DMS53 (cell line): ENCODE data around the gene C5orf58.

Source experiments
- DNase-seq: peaks from one replicate; lab custom pipeline; 2025; lab: John Stamatoyannopoulos, UW

Gene C5orf58

DNA sequence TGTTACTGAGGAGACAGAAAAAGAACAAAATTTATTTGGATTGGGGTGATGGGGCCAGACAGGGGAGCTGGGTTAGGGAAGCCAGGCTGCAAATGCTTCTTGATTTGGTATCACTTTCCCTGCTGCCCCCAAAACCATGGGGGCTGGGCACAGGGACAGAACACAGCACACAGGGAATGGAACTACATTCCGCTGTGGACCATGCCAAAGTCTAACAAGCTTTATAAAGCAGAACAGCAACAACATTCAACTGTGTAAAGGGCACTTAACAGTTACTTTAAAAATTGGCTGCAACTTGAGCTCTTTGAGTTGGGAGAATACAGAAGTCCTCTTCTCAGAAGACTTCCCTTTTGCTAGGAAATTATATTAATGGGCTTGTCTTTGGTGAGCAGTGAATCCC, 23.8 kb downstream of the C5orf58 start:
- DNase-seq: no peak

DNA sequence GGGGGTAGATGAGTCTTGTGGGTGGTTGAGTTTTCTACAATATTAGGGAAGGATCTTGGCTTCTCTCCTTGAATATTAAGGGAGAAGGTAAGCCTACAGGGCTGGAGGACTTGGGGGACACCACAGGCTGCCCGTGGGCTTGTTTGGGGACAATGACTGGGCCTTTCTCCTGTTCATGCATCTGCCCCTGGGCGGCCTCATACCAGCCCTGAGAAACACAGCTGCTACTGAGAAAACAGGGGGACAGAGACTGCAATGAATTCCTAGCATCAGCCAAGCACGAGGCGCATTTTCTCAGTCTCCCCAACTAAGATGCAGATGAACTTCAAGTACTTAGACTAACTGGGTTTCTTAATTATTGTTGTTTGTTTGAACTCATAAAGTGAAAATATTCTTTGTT, 24.6 kb downstream of the C5orf58 start:
- no peak for DNase-seq

DNA sequence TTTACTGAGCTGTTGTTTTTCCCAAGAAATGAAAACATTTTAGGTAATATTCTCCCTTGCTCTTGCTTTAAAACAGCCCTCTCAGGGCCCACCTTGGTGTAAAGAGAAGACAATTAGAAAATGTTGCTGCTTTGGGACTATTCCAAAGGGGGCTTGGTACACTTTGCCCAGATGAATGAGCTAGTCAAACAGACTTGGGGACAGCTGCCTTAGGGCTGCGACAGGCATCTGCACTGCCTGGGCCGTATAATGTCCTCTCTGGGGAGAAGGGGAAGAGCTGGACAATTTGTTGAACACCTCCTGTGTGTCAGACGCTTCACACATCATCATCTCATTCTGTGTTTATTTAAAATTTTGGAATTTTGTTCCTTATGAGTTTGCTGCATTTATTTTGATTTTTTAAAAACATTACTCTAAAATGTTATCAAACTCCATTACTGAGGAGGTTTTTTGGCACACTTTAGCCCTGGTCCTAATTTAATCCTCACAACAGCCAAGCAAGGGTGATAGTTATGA, 28.8 kb downstream of the C5orf58 start:
- DNase-seq: no peak

DNA sequence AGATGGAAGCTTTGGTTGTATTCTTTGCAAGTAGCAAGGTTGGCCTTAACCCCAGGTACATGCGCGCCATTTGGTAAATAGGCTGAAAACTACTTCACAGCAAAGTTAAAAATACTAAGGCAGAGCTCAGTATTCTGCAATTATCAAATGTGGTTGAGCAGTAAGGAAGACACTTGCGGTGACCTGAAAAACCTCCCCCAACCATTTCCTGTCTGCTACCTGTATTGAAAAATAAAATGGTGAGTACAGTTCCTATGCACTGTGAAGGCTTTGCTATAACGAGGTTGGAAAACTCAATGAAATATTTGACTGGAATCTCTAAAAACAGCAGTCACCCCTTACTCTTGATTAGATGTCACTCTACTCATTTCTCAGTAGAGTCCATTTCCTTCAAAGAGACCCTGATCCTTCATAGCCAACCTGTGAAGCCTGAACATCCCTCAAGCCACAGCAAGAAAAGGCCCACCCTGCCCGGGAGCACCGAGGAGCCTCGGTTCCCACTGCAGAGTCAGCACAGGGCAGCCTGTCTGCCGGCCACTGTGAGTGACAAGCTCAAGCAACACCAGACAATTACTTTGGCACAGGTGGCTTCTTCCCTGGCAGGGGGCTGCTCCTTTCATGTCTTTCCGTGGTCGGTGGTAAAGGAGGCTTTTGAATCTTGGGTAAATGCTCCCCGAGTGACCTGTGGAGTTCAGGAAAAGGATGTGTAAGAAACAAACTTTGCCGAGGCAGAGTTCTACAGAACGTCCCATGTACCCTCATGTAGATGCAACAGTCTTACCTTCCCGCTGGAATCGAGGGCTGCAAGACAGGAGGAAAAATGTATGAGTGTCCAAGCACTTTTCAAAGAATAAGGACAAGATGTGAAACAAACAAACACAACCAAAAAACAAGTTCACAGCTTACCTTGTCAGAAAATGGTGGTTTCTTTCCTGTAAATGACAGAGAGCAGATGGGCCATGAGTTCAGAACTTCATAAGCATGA, 29.6 kb downstream of the C5orf58 start:
- no peak for DNase-seq

DNA sequence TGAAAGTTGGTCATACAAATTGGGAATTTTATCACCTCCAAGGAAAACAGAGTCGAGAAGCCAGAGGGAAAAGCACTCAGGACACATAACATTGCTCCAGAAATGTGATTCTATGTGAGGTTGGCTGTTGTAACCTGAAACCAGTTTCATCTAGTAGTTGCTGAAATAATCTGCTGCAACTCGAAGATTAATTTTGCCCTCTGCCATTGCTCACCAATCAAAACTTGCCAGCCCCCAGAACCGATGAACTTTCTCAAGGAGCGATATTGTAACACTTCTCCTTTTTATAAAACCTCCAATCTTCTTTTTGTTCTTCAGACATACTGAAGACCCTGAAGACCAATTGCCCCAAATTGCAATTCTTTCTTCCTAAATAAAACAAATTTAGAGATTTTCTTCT, 31.1 kb downstream of the C5orf58 start:
- DNase-seq: no peak

DNA sequence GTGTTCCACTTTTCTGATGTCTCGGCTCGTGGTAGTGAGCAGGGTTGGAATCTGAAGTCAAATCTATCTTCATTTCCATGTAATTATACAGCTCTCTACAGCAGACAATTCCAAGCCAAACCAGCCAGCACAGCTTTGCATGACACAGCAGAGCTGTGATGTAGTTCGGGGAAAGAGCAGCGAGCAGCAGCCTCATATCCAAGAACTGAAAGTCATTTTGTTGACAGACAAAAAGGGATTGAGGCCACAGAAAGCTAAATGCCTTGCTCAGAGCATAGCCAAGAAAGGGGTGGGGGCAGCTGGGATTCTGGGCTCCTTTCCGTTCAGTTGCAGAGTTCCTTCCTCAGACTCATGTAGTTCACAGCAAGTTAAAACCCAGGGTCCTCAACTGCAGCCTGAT, 32.7 kb downstream of the C5orf58 start:
- no peak for DNase-seq

DNA sequence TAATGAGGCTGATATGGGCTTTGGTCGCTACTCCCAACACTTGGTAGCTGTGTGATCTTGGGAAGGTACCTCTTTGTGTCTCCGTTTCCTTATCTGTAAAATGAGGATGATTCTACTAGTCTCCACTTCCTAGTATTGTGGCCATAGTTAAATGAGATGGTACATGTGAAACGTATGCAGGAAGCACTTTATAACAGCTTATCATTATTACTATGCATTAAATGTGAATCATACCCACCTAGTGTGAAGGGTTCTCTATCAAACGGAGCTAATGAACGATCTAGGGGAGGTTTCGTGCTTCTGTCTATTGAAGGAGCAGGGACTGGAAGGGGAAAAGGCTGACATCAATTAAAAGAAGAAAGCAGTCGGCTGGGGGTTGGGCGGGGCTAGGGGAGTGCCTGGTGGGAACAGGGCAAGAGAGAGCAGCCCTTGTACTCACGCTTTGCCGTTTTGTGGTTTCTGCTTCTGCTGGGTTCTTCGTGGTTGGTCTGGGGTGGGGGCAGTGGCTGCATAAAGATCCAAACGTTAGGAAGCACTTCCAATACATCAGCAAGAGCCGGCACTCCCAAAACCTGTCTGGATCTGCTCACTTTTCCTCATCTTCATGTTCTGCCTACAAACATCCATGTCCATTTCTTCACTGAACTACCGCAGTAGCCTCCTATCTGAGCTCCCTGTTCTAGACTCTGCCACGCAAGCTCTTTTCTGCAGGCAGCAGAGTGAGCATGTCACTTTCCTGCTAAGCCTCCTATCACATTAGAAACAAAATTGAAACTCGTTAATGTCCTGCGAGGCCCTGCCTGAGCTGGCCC, 34.0 kb downstream of the C5orf58 start:
- no peak for DNase-seq

DNA sequence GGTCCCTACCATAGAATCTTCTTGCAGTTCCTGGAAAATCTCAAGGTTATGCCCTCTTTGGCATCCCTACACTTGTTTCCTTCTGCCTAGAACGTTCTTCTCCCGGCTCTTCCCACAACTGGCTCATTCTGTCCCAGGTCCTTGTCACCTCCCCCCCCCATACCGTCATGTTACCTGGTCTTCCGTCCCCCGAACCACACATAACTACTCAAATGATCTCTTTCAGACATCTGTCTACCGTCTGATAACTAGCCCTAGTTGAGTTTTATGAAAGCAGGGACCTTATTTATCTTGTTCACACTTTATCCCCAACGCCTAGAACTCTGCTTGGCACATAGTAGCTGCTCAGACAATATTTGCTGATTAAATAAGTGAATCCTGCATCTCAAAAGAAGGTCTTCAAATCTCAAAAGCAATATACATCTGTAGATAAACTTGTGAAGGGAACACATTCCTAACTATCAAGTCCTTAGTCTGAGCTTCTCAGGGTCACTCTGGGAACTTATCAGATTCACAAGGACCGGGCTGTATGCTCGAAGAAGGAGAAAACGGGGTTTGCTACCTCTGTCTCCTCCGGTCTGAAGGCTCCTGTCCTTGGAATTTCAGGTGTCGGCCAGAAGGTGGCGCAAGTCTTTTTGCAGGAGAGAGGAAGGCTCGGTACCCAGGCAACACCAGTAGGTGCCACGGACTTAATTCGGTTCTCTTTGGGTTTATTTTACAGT, 34.8 kb downstream of the C5orf58 start:
- peak; percentile 69 for DNase-seq

DNA sequence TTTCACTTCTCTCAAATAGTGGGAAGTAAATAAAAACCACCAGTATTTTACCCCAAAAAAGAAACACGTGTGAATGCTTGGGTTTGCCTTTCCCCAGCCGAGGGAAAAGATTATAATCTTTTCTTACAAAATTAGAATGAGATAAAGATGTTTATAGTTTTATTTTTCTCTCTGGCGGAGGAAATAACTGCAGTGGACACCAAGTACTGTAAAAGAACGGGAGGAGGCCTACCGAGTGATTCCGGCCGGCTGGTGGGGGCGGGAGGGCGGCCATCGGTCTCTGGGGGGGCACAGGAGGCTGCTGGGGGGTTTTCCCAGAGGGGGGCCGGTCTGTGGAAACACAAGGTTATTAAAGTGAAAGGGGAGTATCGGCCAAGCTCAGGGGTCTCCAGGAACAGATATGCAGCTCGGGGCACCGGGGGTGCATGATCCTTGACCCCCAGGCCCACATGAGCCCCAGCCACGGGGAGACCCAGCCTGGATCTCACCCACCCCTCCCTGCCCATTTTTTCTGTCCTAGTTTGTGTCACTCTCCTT, 35.4 kb downstream of the C5orf58 start:
- DNase-seq: no peak

DNA sequence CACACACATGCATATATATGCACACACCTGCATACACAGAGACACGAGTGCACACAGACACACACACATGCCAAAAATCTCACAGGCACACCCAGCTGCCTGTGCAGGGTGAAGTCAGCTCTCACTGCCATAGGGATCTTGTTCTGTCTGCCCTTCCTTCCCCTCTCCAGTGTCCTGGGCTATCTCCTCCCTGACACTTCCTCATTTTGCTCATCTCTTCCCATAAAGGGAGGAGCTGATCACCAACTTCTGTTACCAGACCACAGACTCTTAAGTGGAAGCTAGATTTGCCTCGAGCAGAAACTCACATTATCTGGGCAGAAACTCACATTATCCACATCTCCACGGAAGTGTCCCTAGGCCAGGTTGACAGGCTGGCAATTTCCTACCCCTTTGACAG, 36.1 kb downstream of the C5orf58 start:
- no peak for DNase-seq

DNA sequence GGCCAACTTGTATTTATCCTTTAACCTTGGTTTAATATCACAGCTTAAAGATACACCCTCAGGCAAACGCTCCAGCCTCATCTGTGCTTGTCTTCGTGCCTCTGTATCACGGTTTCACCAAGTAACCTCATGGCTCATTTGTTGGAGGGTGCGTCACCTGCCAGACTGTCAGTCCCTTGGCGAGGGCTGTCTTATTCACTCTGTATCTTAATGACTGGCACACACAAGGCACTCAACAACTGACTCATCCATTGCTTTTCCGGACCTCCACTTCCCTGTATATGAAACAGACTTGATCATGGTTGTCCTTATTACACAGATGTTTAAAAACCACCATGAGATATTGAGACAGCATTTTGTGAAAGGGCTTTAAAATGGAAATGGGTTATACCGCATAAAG, 36.8 kb downstream of the C5orf58 start:
- DNase-seq: peak; percentile 8

DNA sequence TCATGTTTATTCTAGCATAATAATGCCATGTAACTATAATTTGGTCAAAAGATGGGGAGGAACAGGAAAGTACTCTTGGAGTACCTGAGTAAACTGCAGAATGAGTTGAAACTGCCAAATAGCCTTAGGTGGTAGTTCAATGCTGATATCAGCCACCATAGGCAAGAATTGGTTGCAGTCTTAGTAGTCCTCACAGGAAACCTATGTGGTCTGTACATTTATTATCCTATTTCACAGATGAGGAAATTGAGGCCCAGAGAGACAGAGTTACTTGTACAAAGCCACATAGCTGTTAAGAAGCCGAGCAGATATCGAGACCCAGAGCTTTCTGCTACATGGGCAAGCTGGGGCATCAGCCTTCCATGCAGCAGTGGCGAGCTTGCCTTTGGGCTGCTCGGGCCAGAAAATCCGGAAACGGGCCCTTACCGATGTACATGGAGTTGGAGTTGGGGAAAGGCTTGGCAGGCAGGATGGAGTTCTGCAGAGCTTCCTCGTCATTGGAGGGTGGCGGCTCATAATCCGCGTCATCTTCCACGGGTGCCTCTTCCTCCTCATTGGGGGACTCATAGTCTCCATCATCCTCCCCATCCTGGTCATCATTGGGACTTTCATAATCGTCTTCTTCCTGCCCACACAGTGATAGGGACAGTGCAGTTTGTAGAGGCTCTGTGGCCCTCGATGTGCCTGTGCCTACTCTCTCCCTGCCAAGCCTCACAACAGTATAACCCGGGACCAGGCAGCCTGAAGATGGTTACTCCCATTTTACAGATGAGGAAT, 37.7 kb downstream of the C5orf58 start:
- DNase-seq: no peak

DNA sequence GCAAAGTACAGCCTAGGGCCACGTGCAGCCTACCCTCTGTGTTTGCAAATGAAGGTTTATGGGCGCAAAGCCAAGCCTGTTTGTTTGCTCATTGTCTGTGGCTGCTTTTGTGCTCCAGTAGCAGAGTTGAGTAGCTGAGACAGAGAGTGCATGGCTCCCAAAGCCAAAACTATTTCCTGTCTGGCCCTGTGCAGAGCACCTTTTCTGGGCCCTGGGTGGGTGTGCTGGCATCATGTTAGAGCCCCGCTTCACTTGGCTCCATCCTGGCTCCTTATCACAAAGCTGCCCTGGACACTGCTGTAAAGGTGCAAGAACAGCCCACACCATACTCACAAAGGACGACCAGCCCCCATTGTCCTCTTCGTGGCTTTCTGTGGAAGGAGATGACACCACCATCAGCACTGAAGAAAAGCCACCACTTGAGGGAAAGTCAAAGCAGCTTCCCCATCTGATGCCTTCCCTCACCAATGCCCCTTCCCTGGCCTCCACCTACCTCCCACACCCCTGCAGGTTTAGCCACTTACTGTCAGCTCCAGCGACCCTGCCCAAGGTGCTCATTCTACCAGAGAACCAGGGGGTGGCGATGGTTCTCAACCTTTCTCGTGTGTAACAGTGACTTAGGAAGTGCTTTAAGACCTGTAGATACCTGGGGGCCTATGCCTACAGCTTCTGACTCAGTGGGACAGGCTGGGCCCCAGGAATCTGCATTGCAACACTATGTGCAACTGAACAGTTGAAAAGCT, 41.4 kb downstream of the C5orf58 start:
- DNase-seq: peak; percentile 6

DNA sequence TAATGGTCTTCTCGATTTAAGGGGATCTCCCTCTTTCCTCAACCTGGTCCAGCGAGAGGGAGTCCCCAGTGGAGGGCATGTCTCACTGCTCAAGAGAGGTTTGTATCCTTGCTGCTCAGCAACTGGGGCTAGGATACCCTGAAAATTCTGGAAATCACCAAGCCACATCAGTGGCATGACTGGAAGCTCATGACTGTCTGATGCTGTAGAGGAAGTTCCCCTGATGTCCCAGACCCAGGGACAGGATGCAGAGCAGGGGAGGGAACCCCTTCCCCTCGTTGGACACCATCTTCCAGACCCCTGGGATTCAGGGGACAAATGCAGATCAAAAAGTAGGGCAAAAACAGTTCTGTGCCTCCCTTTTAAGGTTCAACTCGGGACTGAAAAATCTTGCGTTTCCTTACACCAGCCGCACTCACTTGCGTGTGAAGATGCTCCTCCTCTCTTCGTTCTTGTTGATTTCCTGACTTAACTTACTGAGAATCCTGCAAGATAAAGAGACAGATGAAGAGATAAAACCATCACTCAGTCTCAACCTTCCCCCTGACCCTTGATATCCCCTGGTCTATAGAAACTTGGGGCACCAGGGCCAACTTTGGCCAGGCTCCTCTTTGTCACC, 42.7 kb downstream of the C5orf58 start:
- no peak for DNase-seq

DNA sequence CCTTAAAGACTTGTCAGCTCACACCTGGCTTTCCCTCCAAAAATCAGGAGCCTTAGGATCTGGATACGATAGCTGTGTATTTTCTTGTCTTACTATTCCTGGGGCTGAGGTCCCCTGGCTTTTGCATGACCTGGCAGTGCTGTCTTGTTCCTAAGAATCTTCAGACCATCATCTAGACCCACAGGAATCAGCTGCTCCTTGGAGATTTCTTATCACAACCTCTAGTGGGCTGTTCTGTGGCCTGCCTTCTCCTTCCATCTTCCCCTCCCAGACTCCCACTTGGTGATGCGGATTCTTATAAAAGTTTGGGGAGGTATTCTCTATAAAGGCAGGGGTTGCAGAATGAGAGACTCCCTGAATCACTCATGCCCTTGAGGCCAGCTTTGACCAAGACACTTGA, 43.4 kb downstream of the C5orf58 start:
- DNase-seq: no peak

DNA sequence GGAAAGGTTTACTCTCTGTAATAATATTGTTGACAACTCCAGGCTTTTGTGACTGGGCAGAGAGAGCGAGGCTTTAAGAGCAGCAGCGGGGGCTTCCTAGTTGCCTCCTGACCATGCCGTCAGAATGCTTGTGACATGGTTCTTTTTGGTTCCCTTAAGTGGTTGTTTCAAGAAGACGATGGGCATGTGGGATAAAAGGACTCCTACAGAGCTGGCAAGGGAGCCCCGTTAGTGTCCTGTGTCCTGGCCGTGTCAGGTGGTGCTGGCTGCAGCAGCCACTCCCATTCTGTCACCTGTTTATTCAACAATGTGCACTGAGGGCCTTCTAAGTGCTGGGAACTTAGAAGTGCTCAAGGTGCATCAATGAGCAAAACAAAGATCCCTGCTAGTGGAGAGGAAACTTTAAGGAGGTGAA, 45.1 kb downstream of the C5orf58 start:
- DNase-seq: no peak

DNA sequence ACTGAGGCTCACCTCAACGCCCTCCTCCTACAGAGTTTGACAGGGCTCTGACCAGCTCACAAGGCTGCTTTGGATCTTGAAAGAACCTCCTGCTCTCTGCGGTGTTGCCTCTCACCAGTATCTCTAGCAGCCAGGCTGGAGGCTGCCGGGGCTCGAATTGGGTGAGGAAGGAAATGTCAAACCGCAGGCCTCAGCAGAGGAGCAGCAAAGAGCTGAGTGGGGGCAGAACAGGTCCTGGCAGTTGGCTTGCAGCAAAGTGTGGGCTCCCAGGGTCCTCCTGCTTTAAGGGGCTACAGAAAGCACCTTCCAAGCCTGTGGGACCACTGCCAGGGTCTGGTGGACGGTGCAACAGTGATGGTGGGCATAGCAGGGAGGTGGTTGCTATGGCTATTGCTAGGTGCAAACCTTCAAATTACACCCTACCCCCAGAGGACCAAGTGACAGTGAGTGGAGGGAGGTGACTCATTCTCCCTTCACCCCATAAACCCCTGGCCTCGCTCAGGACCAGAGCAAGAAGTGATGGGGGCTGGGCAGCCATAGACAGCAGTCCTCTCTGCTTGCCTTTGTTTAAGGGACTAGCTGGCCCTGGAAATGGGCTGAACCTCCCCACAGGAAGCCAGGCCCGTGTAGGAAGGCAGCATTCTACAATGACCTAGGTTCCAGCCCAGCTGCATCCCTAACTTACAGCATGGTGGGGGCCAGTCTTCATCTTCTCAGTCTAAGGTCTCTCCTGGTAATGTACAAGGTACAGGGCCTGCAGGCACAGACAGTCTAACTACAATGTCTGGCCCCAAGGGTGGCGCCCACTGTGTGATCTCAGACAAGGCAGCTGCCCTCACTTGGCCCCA, 46.0 kb downstream of the C5orf58 start:
- DNase-seq: no peak

DNA sequence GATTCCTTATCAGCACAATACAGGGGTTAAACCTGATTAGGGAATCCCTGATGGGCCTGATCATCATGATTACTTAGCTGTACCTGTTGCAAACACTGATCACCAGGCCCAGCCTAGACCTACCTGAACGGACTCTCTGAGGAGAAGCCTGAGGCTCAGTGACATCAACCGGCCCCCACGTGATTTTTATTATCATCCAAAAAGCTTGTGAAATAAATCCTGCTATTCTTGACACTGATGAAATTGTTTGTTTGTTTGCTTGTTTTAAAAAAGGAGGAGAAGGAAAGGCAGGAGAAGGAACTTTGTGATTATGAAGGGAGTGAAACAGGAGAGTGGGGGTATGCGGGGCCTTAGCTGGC, 46.7 kb downstream of the C5orf58 start:
- no peak for DNase-seq

DNA sequence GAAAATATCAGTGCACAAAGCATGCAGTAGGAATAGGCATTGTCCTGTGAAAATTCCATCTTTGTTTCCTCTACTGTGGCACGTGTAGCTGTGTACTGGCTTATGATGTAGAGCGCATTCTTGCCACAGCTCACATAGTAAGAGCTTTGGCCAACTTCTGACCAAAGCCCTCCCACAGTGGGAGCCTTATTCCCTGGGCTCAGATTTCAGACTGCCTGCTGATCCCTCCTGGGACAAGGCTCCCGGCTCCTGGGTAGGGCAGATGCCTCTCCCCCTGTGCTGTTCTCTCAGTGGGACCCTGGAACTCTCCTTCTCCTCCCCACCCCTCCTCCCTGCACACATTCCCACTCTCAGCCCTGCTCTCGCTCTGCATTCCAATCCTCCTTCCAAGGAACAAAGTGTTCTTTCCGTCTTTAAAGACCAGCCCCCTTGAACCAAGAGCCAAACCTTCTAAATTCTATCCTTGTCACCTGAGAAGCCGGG, 47.3 kb downstream of the C5orf58 start:
- DNase-seq: no peak
